NCI-H748 (cell line): Measurements from ENCODE around the gene ITSN1.
"Not testable (repeated sequence)": the region's sequence is repeated elsewhere in the genome, so short reads cannot be mapped to it uniquely, and the experiment has no call there.

Source experiments
- DNase-seq: peaks from one replicate; lab custom pipeline; 2025; ENCODE audit not compliant: unreplicated experiment; lab: John Stamatoyannopoulos, UW

The ITSN1 gene

GRCh38 chr21:33650929-33651509 is 8.7 kb downstream of the ITSN1 start:
- DNase-seq: no peak

GRCh38 chr21:33651965-33652680 is 9.8 kb downstream of the ITSN1 start:
- peak; percentile 21 for DNase-seq

- no peak for DNase-seq
Observed at GRCh38 chr21:33654412-33654811, 12.1 kb downstream of the ITSN1 start.

GRCh38 chr21:33655588-33656221 is 13.4 kb downstream of the ITSN1 start:
- DNase-seq: no peak

- no peak for DNase-seq
Observed at GRCh38 chr21:33657124-33657820, 15.0 kb downstream of the ITSN1 start.

GRCh38 chr21:33658919-33659567 is 16.7 kb downstream of the ITSN1 start:
- DNase-seq: no peak

GRCh38 chr21:33659568-33659949 is 17.3 kb downstream of the ITSN1 start:
- no peak for DNase-seq

- DNase-seq: no peak
Observed at GRCh38 chr21:33660406-33660805, 18.1 kb downstream of the ITSN1 start.

GRCh38 chr21:33661146-33661545 is 18.8 kb downstream of the ITSN1 start:
- DNase-seq: no peak

GRCh38 chr21:33662046-33662445 is 19.7 kb downstream of the ITSN1 start:
- no peak for DNase-seq

- no peak for DNase-seq
Observed at GRCh38 chr21:33663241-33663640, 20.9 kb downstream of the ITSN1 start.

GRCh38 chr21:33664135-33664534 is 21.8 kb downstream of the ITSN1 start:
- DNase-seq: no peak

GRCh38 chr21:33666153-33666552 is 23.9 kb downstream of the ITSN1 start:
- DNase-seq: no peak

GRCh38 chr21:33667636-33668035 is 25.3 kb downstream of the ITSN1 start:
- DNase-seq: peak; percentile 5

- DNase-seq: no peak
Observed at GRCh38 chr21:33668180-33668579, 25.9 kb downstream of the ITSN1 start.

GRCh38 chr21:33668620-33669019 is 26.3 kb downstream of the ITSN1 start:
- DNase-seq: no peak

GRCh38 chr21:33670076-33670978 is 28.0 kb downstream of the ITSN1 start:
- no peak for DNase-seq

GRCh38 chr21:33673473-33673872 is 31.2 kb downstream of the ITSN1 start:
- no peak for DNase-seq

GRCh38 chr21:33674226-33674625 is 31.9 kb downstream of the ITSN1 start:
- DNase-seq: no peak

- DNase-seq: not testable (repeated sequence)
Observed at GRCh38 chr21:33676666-33677065, 34.4 kb downstream of the ITSN1 start.
